Stimulated activated CD4-positive, alpha-beta T cell treated with anti-CD3 and anti-CD28 coated beads, Interleukin-2, amount 100 ng/mL, for 24 hours (primary cell): ENCODE results near the gene USP47.
A peak's percentile ranks its signal among the peaks of the same experiment; 100 is the strongest.

Experiments used
- DNase-seq, 2 donors: peaks; one replicate each; pipeline ENCODE4 v3.0.0-alpha.2; 2020

Gene USP47

DNA sequence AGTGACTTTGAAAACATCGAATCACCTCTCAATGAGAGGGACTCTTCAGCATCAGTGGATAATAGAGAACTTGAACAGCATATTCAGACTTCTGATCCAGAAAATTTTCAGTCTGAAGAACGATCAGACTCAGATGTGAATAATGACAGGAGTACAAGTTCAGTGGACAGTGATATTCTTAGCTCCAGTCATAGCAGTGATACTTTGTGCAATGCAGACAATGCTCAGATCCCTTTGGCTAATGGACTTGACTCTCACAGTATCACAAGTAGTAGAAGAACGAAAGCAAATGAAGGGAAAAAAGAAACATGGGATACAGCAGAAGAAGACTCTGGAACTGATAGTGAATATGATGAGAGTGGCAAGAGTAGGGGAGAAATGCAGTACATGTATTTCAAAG is 100.9 kb downstream of the USP47 start:
- DNase-seq, result no peak

GRCh38 chr11:11944444-11944843 is 102.7 kb downstream of the USP47 start:
- no peak for DNase-seq

DNA sequence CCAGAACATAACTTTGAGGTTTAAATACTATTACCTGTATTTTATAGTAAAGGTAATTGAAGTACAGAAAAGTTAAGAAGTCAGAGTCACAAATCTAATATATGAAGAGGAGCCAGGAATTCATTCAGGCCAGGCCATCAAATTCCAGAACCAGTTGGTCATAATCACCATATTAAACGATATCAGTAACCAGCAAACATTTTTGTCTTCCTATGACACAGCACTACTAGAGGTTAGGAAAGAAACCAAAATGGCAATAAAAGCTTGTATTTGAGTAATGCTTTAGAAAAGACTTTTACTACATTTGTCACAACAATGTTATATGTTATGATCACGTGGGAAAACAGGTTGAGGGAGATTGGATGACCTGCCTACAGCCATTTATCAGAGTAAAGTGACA is 104.4 kb downstream of the USP47 start:
- no peak for DNase-seq

GRCh38 chr11:11946878-11947277 is 105.1 kb downstream of the USP47 start:
- no peak for DNase-seq

GRCh38 chr11:11947825-11948224 is 106.1 kb downstream of the USP47 start:
- no peak for DNase-seq

GRCh38 chr11:11948242-11948947 is 106.6 kb downstream of the USP47 start:
- DNase-seq, result no peak

GRCh38 chr11:11949482-11949881 is 107.7 kb downstream of the USP47 start:
- DNase-seq, result no peak

DNA sequence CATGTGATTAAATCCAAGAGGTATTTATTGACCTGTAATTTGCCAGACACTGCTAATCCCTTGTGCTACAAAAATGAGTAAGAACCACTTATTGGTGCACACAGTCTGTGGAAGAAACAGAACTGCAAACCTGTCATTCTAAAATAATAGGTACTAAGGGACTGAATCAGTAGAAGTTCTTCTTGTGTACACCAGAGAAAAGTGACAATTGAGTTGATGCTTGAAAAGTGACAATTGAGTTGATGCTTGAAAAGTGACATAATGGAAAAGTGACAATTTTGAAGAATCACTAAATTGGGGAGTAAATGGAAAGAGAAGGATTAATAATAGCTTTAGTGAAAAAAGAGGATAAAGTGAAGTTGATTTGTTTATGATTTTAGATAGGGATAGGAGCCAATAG is 110.3 kb downstream of the USP47 start:
- no peak for DNase-seq

- DNase-seq, result no peak
Observed at GRCh38 chr11:11956006-11956405, 114.2 kb downstream of the USP47 start.

- no peak for DNase-seq
Observed at GRCh38 chr11:11958403-11959231, 116.8 kb downstream of the USP47 start.

GRCh38 chr11:11959601-11960000 is 117.8 kb downstream of the USP47 start:
- DNase-seq, result no peak

- DNase-seq, result no peak
Observed at GRCh38 chr11:11960687-11961086, 118.9 kb downstream of the USP47 start.

DNA sequence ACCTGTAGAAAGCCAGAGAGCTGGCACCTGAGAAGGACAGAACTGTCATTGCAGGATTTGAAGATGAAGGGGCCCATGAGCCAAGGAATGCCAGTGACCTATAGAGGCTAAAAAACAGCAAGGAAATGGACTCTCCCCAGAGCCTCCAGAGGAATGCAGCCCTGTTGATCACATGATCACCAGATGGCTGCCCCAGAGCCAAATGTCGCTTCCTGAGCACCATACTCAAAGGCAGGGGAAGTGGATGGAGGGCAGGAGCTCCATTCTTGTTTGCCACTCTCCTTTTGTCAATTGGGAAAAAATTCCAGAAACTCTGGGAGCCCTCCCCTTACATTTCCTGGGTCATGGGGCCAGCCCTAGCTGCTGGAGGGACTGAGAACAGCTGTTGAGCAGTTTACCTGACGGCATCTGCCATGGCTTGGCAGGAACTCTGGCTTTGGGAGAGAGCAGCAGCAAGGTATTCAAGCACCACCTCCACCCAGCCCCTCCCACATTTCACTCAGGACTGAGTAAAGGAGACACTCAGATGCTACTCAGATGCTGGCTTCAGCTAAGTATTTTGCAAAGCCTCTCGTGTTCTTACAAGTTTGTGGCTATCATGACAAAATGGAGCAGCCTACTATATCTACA is 119.7 kb downstream of the USP47 start:
- no peak for DNase-seq

- DNase-seq, result no peak
Observed at GRCh38 chr11:11963067-11963466, 121.3 kb downstream of the USP47 start.

- no peak for DNase-seq
Observed at GRCh38 chr11:11963842-11964773, 122.3 kb downstream of the USP47 start.

- DNase-seq, result no peak
Observed at GRCh38 chr11:11964774-11965150, 123.0 kb downstream of the USP47 start.

GRCh38 chr11:11965192-11965591 is 123.4 kb downstream of the USP47 start:
- DNase-seq, result no peak

GRCh38 chr11:11965656-11966353 is 124.0 kb downstream of the USP47 start:
- DNase-seq, result no peak

GRCh38 chr11:11966354-11966741 is 124.6 kb downstream of the USP47 start:
- DNase-seq, result no peak

DNA sequence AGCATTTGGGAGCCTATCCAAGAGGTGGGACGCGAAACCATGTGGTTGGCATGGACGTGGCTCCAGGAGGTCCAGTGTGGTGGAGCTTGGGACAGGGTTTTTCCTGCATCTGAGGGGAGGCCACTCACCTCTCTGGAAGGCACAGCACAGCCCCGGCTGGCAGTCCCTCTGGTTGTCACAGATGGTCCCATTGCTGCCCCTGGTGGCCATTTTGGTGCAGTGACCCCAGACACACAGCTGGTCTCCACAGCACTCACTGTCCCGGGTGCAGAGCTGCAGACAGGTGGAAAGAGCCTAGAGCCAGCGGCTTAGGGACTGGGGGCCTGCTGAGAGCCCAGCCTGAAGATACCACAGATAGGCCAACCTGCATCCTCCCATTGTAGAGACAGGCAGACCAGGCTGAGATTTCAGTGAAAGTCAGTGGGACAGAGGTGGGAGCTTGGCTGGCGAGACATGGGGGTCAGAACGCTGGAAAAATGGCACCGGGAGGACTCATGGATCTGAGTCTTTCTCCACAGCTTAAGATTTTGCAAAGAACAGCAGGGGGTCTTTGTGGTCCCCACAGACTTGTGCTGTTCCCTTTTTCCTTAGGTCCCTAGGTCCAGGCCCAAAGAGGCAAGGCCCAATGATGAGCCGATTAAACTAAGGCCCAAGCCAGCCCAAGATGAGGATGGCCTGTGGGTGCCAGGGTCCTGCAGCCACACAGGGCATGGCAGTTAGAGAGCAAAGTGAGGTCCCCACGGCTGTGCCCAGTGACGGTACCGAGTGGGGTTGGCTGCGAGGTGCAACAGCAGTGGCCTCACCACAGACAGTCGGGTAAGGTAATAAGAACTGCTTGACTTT is 125.3 kb downstream of the USP47 start:
- peak; percentile 71 to 81 for DNase-seq
